Brain microvascular endothelial cell (primary cell): ENCODE data around the gene MAB21L3.

ENCODE experiments used
- DNase-seq: peaks from one replicate; pipeline ENCODE4 v3.0.0-alpha.2; 2020
- H3K27ac ChIP-seq: fragments of 250-450 bp; sonication (Bioruptor Pico); 2 replicates; pipeline ENCODE4 v1.5.1; 2020; ENCODE audit warnings: mild to moderate bottlenecking, moderate library complexity
- H3K27me3 ChIP-seq: fragments of 250-450 bp; sonication (Bioruptor Pico); replicated peaks from 2 replicates; pipeline ENCODE4 v1.5.1; 2020; ENCODE audit warnings: mild to moderate bottlenecking
- H3K36me3 ChIP-seq: fragments of 250-450 bp; sonication (Bioruptor Pico); replicated peaks from 2 replicates; pipeline ENCODE4 v1.5.1; 2020; ENCODE audit warnings: mild to moderate bottlenecking
- H3K4me3 ChIP-seq: 2 replicates; pipeline ENCODE4 v1.5.1; 2011; ENCODE audit warnings: low read depth, mild to moderate bottlenecking, control low read depth, low read length, moderate library complexity
- in situ Hi-C: cut with HindIII; loops from 2 replicates; pipeline ENCODE4 v1.10.0; 2017; ENCODE audit warnings: low sequenced_read_pairs, low pct_ligation_motif_present
- TF ChIP-seq, protein P1 (sequence below): IDR thresholded peaks from 2 replicates; pipeline ENCODE4 v1.5.1; 2011; ENCODE audit warnings: low read depth, mild to moderate bottlenecking, moderate library complexity, low read length, control low read depth, inconsistent platforms; ENCODE audit errors: missing control alignments

MAB21L3 gene

GRCh38 chr1:116099379-116099778 lies 11.8 kb upstream of the MAB21L3 start:
- DNase-seq = no peak
- Histone ChIP-seq H3K4me3 (no peak overlapping the region), H3K27ac (no peak overlapping the region), H3K27me3 (no peaks in the 10 kb centered on the region), H3K36me3 (no peaks in the 10 kb centered on the region)
- in situ Hi-C loops = no loop called here
- TF ChIP-seq, protein P1, sequence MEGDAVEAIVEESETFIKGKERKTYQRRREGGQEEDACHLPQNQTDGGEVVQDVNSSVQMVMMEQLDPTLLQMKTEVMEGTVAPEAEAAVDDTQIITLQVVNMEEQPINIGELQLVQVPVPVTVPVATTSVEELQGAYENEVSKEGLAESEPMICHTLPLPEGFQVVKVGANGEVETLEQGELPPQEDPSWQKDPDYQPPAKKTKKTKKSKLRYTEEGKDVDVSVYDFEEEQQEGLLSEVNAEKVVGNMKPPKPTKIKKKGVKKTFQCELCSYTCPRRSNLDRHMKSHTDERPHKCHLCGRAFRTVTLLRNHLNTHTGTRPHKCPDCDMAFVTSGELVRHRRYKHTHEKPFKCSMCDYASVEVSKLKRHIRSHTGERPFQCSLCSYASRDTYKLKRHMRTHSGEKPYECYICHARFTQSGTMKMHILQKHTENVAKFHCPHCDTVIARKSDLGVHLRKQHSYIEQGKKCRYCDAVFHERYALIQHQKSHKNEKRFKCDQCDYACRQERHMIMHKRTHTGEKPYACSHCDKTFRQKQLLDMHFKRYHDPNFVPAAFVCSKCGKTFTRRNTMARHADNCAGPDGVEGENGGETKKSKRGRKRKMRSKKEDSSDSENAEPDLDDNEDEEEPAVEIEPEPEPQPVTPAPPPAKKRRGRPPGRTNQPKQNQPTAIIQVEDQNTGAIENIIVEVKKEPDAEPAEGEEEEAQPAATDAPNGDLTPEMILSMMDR = no peak

GRCh38 chr1:116099919-116100318 lies 11.3 kb upstream of the MAB21L3 start:
- TF ChIP-seq, protein P1 = no peak
- no peak for DNase-seq
- H3K27ac ChIP-seq = no peak overlapping the region
- no peak overlapping the region for H3K4me3 ChIP-seq
- H3K36me3 ChIP-seq = no peaks in the 10 kb centered on the region
- no peaks in the 10 kb centered on the region for H3K27me3 ChIP-seq
- in situ Hi-C loops = no loop called here

GRCh38 chr1:116104667-116105066 lies 6.5 kb upstream of the MAB21L3 start:
- no peak for DNase-seq
- in situ Hi-C loops = no loop called here
- H3K4me3 ChIP-seq = no peak overlapping the region
- H3K36me3 ChIP-seq = no peaks in the 10 kb centered on the region
- no peak overlapping the region for H3K27ac ChIP-seq
- TF ChIP-seq, protein P1 = no peak
- H3K27me3 ChIP-seq = no peaks in the 10 kb centered on the region

DNA sequence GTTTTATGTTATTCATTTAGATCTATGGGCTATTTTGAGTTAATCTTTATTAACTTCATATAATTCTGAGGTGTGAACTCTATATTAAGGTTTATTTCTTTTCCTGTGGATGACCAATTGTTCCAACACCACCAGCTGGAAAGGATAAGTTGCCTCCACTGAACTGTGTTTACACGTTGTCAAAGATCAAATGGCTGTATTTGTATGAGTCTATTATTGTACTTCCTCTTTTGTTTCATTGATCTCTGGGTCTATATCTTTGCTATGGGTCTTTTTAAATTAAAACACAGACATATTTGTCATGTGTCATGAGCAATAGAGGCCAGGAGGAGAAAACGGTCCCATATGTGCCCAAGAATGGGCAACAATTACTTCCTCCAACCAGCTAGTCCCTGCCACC lies 5.2 kb upstream of the MAB21L3 start:
- TF ChIP-seq, protein P1 = no peak
- no peaks in the 10 kb centered on the region for H3K36me3 ChIP-seq
- DNase-seq = no peak
- no peaks in the 10 kb centered on the region for H3K27me3 ChIP-seq
- H3K27ac ChIP-seq = no peak overlapping the region
- no peak overlapping the region for H3K4me3 ChIP-seq
- in situ Hi-C loops = no loop called here

DNA sequence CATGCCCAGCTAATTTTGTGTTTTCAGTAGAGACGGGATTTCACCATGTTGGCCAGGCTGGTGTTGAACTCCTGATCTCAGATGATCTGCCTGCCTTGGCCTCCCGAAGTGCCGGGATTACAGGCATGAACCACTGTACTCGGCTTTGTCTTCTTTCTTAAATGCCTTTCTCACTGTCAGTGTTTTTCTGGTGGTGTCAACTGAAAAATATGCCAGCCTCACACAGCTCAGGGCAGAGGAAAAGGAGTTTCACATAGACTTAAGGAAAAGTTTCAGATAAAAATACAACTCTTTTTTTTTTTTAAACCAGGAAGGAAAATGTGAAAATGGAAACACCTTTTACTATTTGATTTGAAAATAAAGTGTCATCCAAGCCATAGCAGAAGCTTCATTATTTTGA lies 4.6 kb upstream of the MAB21L3 start:
- no peaks in the 10 kb centered on the region for H3K36me3 ChIP-seq
- in situ Hi-C loops = no loop called here
- no peak for DNase-seq
- H3K27me3 ChIP-seq = no peaks in the 10 kb centered on the region
- H3K4me3 ChIP-seq = no peak overlapping the region
- TF ChIP-seq, protein P1 = no peak
- H3K27ac ChIP-seq = no peak overlapping the region

DNA sequence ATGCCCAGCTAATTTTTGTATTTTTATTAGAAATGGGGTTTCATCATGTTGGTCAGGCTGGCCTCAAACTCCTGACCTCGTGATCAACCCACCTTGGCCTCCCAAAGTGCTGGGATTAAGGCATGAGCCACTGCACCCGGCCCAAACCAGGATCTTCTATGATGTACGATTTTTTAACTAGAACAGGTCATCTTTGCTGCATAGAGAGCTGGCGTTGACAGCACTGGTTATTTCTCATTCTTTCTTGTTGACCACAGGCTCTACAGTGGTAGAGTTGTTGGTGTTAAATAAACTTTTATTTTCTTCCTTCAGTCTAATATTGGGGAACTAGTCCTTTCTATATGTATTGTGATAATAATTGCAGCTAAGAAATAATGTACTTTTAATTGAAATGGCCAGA lies 3.8 kb upstream of the MAB21L3 start:
- Histone ChIP-seq H3K27ac (no peak overlapping the region), H3K27me3 (no peaks in the 10 kb centered on the region), H3K4me3 (no peak overlapping the region), H3K36me3 (no peaks in the 10 kb centered on the region)
- TF ChIP-seq, protein P1 = no peak
- in situ Hi-C loops = no loop called here
- no peak for DNase-seq
